HFF-Myc (cell line): ENCODE results near the gene WTIP.

Experiments used
- DNase-seq: peaks from one replicate; pipeline ENCODE4 v3.0.0-alpha.2; 2011; ENCODE audit warnings: low read depth; ENCODE audit errors: extremely low read depth
- H3K4me3 ChIP-seq: replicated peaks from 2 replicates; pipeline ENCODE4 v1.5.1; 2011; ENCODE audit warnings: low read depth, mild to moderate bottlenecking, control low read depth, low read length
- TF ChIP-seq, protein P1 (sequence below): IDR thresholded peaks from 2 replicates; pipeline ENCODE4 v1.5.1; 2012; ENCODE audit warnings: mild to moderate bottlenecking, low read depth, low read length, control low read depth; ENCODE audit errors: missing control alignments

The WTIP gene

DNA sequence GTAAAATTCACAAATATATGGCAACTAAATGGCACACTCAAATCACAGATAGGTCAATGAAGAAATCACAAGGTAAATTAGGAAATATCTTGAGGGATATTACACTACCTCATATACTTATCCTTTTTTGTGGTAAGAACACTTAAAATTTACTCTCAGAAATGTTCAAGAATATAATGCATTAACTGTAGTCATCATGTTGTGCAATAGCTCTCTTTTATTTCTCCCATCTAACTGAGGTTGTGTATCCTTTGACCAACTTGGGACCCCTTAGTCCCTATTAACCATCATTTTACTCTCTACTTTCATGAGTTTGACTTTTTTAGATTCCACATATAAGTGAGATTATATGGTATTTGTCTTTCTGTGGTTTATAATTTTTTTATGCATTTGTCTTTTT lies 52.6 kb downstream of the WTIP start:
- no peak overlapping the region for H3K4me3 ChIP-seq

DNA sequence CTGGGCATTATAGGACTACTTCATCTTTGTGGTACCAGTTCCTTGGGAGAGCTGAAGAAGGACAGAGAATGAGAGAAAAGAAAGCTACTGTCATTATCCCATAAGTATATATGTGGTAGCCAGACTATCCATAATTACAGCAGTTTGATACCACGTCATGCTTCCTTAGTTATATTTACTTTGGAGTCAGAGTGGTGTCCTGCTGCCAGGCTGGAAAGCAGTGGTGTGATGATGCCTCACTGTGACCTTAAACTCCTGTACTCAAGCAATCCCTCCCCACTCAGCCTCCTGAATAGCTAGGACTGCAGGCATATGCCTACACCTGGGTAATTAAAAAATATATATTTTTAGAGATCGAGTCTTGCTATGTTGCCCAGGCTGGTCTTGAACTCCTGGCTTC lies 57.8 kb downstream of the WTIP start:
- TF ChIP-seq, protein P1, sequence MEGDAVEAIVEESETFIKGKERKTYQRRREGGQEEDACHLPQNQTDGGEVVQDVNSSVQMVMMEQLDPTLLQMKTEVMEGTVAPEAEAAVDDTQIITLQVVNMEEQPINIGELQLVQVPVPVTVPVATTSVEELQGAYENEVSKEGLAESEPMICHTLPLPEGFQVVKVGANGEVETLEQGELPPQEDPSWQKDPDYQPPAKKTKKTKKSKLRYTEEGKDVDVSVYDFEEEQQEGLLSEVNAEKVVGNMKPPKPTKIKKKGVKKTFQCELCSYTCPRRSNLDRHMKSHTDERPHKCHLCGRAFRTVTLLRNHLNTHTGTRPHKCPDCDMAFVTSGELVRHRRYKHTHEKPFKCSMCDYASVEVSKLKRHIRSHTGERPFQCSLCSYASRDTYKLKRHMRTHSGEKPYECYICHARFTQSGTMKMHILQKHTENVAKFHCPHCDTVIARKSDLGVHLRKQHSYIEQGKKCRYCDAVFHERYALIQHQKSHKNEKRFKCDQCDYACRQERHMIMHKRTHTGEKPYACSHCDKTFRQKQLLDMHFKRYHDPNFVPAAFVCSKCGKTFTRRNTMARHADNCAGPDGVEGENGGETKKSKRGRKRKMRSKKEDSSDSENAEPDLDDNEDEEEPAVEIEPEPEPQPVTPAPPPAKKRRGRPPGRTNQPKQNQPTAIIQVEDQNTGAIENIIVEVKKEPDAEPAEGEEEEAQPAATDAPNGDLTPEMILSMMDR, result no peak
- H3K4me3 ChIP-seq, result no peak overlapping the region
- no peak for DNase-seq

More for the DNA sequence above, 52.6 kb downstream of the WTIP start:
- no peak for DNase-seq
- TF ChIP-seq, protein P1, result no peak

DNA sequence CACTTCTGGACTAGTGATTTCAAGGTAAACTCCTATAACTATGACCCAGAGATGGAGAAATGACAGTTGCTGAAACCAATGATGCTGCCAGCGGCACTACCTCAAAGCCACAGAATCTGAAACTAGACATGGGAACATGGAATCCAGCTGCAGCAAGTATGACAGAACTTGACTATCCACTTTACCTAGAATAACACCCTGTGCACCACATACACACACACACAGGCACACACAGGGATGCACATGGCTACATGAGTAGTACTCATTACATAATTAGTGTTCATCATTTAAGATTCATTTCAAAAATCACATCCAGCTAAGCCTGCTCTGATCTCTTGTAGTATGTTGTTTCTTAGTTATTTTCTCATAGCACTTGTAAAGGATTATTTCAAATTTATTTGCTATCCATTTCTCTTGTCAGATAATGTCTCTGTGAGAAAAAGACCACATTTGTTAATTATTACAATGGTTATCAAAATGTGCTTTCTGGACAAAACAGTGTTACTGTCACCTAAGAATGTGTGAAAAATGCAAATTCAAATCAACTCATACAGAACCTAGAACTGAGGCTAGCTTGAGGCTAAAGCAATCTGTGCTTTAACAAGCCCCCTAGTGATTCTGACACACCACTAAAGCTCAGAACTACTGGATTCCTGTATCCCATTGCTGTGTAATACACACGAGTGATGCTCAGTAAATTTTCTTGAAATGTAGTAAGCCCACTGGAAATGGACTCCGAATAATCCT lies 59.4 kb downstream of the WTIP start:
- TF ChIP-seq, protein P1, result no peak
- H3K4me3 ChIP-seq, result no peak overlapping the region
- DNase-seq, result no peak

DNA sequence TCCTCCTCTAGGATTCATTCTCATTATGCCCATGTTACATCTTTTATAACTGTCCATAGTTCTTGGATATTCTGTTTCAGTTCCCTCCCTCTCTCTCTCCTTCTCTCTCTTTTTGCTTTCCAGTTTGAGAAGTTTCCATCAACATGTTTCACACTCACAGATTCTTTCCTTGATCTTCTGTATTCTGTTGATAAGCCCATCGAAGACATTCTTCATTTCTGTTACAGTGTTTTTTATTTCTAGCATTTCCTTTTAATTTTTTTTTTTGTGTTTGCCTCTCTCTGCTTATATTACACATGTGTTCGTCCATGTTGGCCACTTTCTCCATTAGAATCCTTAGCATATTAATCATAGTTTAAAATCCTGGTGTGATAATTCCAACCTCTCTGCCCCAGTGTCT lies 68.3 kb downstream of the WTIP start:
- no peak overlapping the region for H3K4me3 ChIP-seq
- no peak for DNase-seq
- TF ChIP-seq, protein P1, result no peak

DNA sequence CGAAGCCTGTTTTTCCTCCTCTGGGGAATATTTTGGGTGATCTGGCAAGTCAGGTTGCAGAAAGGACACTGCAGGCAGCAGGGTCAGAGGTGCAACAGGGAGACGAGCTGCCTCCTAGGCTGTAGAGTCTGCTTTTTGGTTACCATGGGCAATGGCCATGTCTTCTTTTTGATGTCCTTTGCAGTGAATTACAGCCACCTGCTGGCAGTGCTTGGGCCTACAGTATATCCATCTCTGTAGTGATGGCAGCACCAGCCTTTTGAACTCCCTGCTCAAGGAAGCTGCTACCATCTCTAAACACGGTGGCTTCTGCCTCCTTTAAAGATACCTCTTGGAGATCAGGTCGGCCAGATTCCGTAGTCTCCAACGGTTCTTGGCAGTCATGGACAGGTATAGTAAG lies 73.9 kb downstream of the WTIP start:
- H3K4me3 ChIP-seq, result no peak overlapping the region
- TF ChIP-seq, protein P1, result peak; percentile 22

DNA sequence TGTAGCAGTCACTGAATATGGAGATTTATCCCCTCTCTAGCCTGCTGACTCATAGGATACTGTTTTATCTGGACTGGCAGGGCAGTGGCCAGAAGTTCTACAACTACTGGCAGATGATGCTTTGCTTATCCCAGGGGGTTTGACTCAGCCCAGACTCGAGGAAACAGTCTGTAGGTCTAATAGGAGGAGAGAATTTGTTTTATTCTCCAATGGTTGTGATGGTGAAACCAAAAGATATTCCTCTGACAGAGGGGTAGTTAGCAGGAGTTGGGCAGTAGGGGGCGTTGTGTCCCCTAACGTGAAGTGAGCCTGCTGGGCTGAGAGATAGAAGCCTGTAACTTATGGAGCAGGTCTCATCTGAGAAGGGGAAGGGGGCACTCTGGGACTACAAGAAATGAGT lies 74.9 kb downstream of the WTIP start:
- DNase-seq, result peak; percentile 2
- H3K4me3 ChIP-seq, result no peak overlapping the region
- TF ChIP-seq, protein P1, result peak; percentile 55

More for the DNA sequence above, 73.9 kb downstream of the WTIP start:
- no peak for DNase-seq

DNA sequence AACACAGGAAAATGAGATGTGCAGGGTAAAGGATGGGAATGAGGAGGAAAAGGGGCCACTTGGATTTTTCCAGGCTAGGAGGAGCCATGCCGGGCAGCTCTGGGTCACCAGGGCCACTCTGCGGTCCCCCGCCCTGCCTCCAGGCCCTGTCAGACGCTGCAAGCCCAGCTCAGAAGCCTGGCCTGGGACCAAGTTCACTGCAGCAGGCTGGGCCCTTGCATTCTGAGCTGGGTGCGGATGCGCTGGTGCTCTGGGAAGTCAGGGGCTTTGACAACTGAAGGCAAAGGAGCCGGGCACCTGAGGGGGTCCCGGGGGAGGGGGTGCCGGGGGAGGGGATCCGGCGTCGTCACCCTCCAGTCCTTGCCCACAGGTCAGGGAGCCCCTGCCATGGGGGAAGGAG lies 77.5 kb downstream of the WTIP start:
- TF ChIP-seq, protein P1, result no peak
- no peak for DNase-seq
- H3K4me3 ChIP-seq, result no peak overlapping the region
